HG03457 (cell line): ENCODE measurements around the gene WFDC9.
"Not testable (repeated sequence)": the region's sequence is repeated elsewhere in the genome, so short reads cannot be mapped to it uniquely, and the experiment has no call there.

Experiments used
- ATAC-seq: cut with Tn5 transposase; IDR thresholded peaks from one replicate; pipeline ENCODE4 v1.9.1; 2021; ENCODE audit warnings: moderate number of reproducible peaks; ENCODE audit not compliant: unreplicated experiment

WFDC9 gene

GRCh38 chr20:45631184-45631583 is at the start of gene WFDC9:
WFDC9 (minus strand) TSS chr20:45631284; CDS start chr20:45610181, 21,103 bp downstream.
- no peak for ATAC-seq

- no peak for ATAC-seq
Measured at GRCh38 chr20:45679650-45680049, 48.6 kb upstream of the WFDC9 start.

- ATAC-seq: no peak
Measured at GRCh38 chr20:45672765-45673164, 41.7 kb upstream of the WFDC9 start.

GRCh38 chr20:45670139-45670538 is 39.1 kb upstream of the WFDC9 start, which contains the start of gene WFDC11:
WFDC11 (minus strand) TSS chr20:45670239; CDS start chr20:45650600, 19,639 bp downstream.
- no peak for ATAC-seq

- ATAC-seq: not testable (repeated sequence)
Measured at GRCh38 chr20:45657038-45657437, 26.0 kb upstream of the WFDC9 start.

GRCh38 chr20:45651726-45652125 is 20.6 kb upstream of the WFDC9 start:
- not testable (repeated sequence) for ATAC-seq

GRCh38 chr20:45649312-45649863 is 18.3 kb upstream of the WFDC9 start:
- no peak for ATAC-seq

- ATAC-seq: no peak
Measured at GRCh38 chr20:45647441-45648050, 16.5 kb upstream of the WFDC9 start.

- no peak for ATAC-seq
Measured at GRCh38 chr20:45646875-45647274, 15.8 kb upstream of the WFDC9 start.

- ATAC-seq: not testable (repeated sequence)
Measured at GRCh38 chr20:45645869-45646268, 14.8 kb upstream of the WFDC9 start.

- ATAC-seq: not testable (repeated sequence)
Measured at GRCh38 chr20:45641076-45641475, 10.0 kb upstream of the WFDC9 start.

- ATAC-seq: no peak
Measured at GRCh38 chr20:45639687-45640086, 8.6 kb upstream of the WFDC9 start.

GRCh38 chr20:45636513-45636912 is 5.4 kb upstream of the WFDC9 start:
- no peak for ATAC-seq

- no peak for ATAC-seq
Measured at GRCh38 chr20:45630371-45630770, 713 bp downstream of the WFDC9 start.

- no peak for ATAC-seq
Measured at GRCh38 chr20:45629496-45630100, 1.5 kb downstream of the WFDC9 start, which contains the start of gene WFDC10A. WFDC10A (plus strand) TSS chr20:45629739; CDS start chr20:45629814, 75 bp downstream.

- no peak for ATAC-seq
Measured at GRCh38 chr20:45626540-45626939, 4.5 kb downstream of the WFDC9 start.

GRCh38 chr20:45621593-45621992 is 9.5 kb downstream of the WFDC9 start:
- no peak for ATAC-seq

GRCh38 chr20:45617591-45617990 is 13.5 kb downstream of the WFDC9 start:
- ATAC-seq: no peak

GRCh38 chr20:45612314-45612713 is 18.8 kb downstream of the WFDC9 start:
- no peak for ATAC-seq

- ATAC-seq: no peak
Measured at GRCh38 chr20:45611054-45611453, 20.0 kb downstream of the WFDC9 start.

GRCh38 chr20:45607810-45608209 is 23.3 kb downstream of the WFDC9 start:
- ATAC-seq: no peak

GRCh38 chr20:45595235-45595634 is 35.8 kb downstream of the WFDC9 start:
- ATAC-seq: no peak
